Panc1 (cell line): ENCODE data around the gene AAMP.

Source experiments
- CTCF ChIP-seq: fragments of 450-650 bp; IDR thresholded peaks from 2 replicates; pipeline ENCODE4 v1.5.1; 2017; ENCODE audit warnings: mild to moderate bottlenecking
- POLR2AphosphoS5 ChIP-seq: IDR thresholded peaks from 2 replicates; pipeline ENCODE4 v1.6.1; 2012; ENCODE audit warnings: mild to moderate bottlenecking, low read depth, low read length, moderate library complexity

- TF ChIP-seq CTCF (no peak), POLR2AphosphoS5 (no peak)
Observed at GRCh38 chr2:218244665-218245064, 25.3 kb downstream of the AAMP start.
